Skeletal muscle tissue (tissue), 4 donors: ENCODE data around the gene ELMO1. TPM values are rescaled to one million over a fixed set of nuclear protein-coding genes. Genes with fewer than 3 reads are reported as not detected.

Experiments
- H3K27ac ChIP-seq: one replicate; pipeline ENCODE4 v1.7.0; 2013; ENCODE audit warnings: mild to moderate bottlenecking, low read depth, low read length, inconsistent platforms
- H3K27me3 ChIP-seq, 3 donors: one replicate each; pipeline ENCODE4 v1.7.0; 2013; ENCODE audit warnings: low read length in 3 of 3; ENCODE audit not compliant: control insufficient read depth in 3 of 3, insufficient read depth in 3 of 3
- H3K36me3 ChIP-seq, 3 donors: one replicate each; pipeline ENCODE4 v1.7.0; 2013; ENCODE audit warnings: low read length in 3 of 3; ENCODE audit not compliant: control insufficient read depth in 3 of 3, insufficient read depth in 3 of 3
- H3K4me1 ChIP-seq, 3 donors: one replicate each; pipeline ENCODE4 v1.7.0; 2013; ENCODE audit warnings: low read length in 3 of 3, mild to moderate bottlenecking in 3 of 3; ENCODE audit not compliant: control insufficient read depth in 3 of 3, insufficient read depth in 3 of 3
- H3K4me3 ChIP-seq, 3 donors: one replicate each; pipeline ENCODE4 v1.7.0; 2013; ENCODE audit warnings: low read length in 3 of 3
- H3K9ac ChIP-seq, 3 donors: one replicate each; pipeline ENCODE4 v1.7.0; 2013; ENCODE audit warnings: low read length in 3 of 3, mild to moderate bottlenecking in 3 of 3, moderate library complexity in 2 of 3, low read depth in 1 of 3
- H3K9me3 ChIP-seq, 3 donors: one replicate each; pipeline ENCODE4 v1.7.0; 2013; ENCODE audit warnings: low read length in 3 of 3; ENCODE audit not compliant: control insufficient read depth in 3 of 3
- total RNA-seq: library from RNA; depleted of rRNA; stranded (reverse); fragments of >200 nt; gene quantifications from one replicate; pipeline ENCODE4 v1.2.3, GENCODE V29; 2014
- donor health status: Osteomylitis.

Gene ELMO1
- total RNA-seq, 1 donor from 2014 or later: 52.7 TPM

- Histone ChIP-seq H3K27me3 (no peaks in the 10 kb centered on the region), H3K9ac (no peak overlapping the region), H3K4me3 (no peak overlapping the region), H3K9me3 (no peaks in the 10 kb centered on the region), H3K36me3 (no peaks in the 10 kb centered on the region), H3K4me1 (no peaks in the 10 kb centered on the region), H3K27ac (no peak overlapping the region)
Measured at GRCh38 chr7:36916116-36916515, 532.5 kb downstream of the ELMO1 start.

GRCh38 chr7:36911788-36912187, 536.9 kb downstream of the ELMO1 start:
- Histone ChIP-seq H3K27ac (no peak overlapping the region), H3K4me3 (no peak overlapping the region), H3K4me1 (no peaks in the 10 kb centered on the region), H3K27me3 (no peaks in the 10 kb centered on the region), H3K36me3 (no peaks in the 10 kb centered on the region), H3K9ac (no peak overlapping the region), H3K9me3 (no peaks in the 10 kb centered on the region)

GRCh38 chr7:36910859-36911258, 537.8 kb downstream of the ELMO1 start:
- no peaks in the 10 kb centered on the region for H3K9me3 ChIP-seq
- no peak overlapping the region for H3K4me3 ChIP-seq
- no peaks in the 10 kb centered on the region for H3K4me1 ChIP-seq
- no peak overlapping the region for H3K9ac ChIP-seq
- H3K27me3 ChIP-seq: no peaks in the 10 kb centered on the region
- H3K36me3 ChIP-seq: no peaks in the 10 kb centered on the region
- H3K27ac ChIP-seq: no peak overlapping the region

- Histone ChIP-seq H3K9me3 (no peaks in the 10 kb centered on the region), H3K36me3 (no peaks in the 10 kb centered on the region), H3K27me3 (no peaks in the 10 kb centered on the region), H3K4me1 (no peaks in the 10 kb centered on the region), H3K9ac (no peak overlapping the region), H3K4me3 (no peak overlapping the region), H3K27ac (no peak overlapping the region)
Measured at GRCh38 chr7:36910401-36910800, 538.3 kb downstream of the ELMO1 start.

GRCh38 chr7:36906956-36907635, 541.6 kb downstream of the ELMO1 start:
- no peak overlapping the region for H3K4me3 ChIP-seq
- H3K27me3 ChIP-seq: no peaks in the 10 kb centered on the region
- H3K4me1 ChIP-seq: peaks cover 0 to 5% (median 3%) of the 10 kb centered on the region in 3 donors
- H3K27ac ChIP-seq: no peak overlapping the region
- H3K36me3 ChIP-seq: peaks cover 0 to 3% (median 0%) of the 10 kb centered on the region in 3 donors
- H3K9me3 ChIP-seq: no peaks in the 10 kb centered on the region
- H3K9ac ChIP-seq: no peak overlapping the region

- Histone ChIP-seq H3K9ac (no peak overlapping the region), H3K4me1 (peaks cover 0 to 5% (median 3%) of the 10 kb centered on the region in 3 donors), H3K27ac (no peak overlapping the region), H3K4me3 (no peak overlapping the region), H3K27me3 (no peaks in the 10 kb centered on the region), H3K9me3 (no peaks in the 10 kb centered on the region), H3K36me3 (peaks cover 0 to 3% (median 0%) of the 10 kb centered on the region in 3 donors)
Measured at GRCh38 chr7:36906448-36906847, 542.2 kb downstream of the ELMO1 start.

GRCh38 chr7:36905841-36906240, 542.8 kb downstream of the ELMO1 start:
- Histone ChIP-seq H3K36me3 (peaks cover 0 to 3% (median 0%) of the 10 kb centered on the region in 3 donors), H3K27ac (no peak overlapping the region), H3K4me1 (peaks cover 0 to 5% (median 3%) of the 10 kb centered on the region in 3 donors), H3K9ac (no peak overlapping the region), H3K27me3 (no peaks in the 10 kb centered on the region), H3K4me3 (no peak overlapping the region), H3K9me3 (no peaks in the 10 kb centered on the region)

GRCh38 chr7:36904802-36905201, 543.9 kb downstream of the ELMO1 start:
- Histone ChIP-seq H3K36me3 (peaks cover 0 to 3% (median 0%) of the 10 kb centered on the region in 3 donors), H3K27ac (no peak overlapping the region), H3K9me3 (no peaks in the 10 kb centered on the region), H3K9ac (no peak overlapping the region), H3K4me3 (no peak overlapping the region), H3K4me1 (peaks cover 0 to 5% (median 3%) of the 10 kb centered on the region in 3 donors), H3K27me3 (no peaks in the 10 kb centered on the region)

- no peak overlapping the region for H3K9ac ChIP-seq
- no peak overlapping the region for H3K4me3 ChIP-seq
- H3K27me3 ChIP-seq: no peaks in the 10 kb centered on the region
- peaks cover 0 to 5% (median 3%) of the 10 kb centered on the region in 3 donors for H3K4me1 ChIP-seq
- no peak overlapping the region for H3K27ac ChIP-seq
- H3K9me3 ChIP-seq: no peaks in the 10 kb centered on the region
- peaks cover 0 to 3% (median 0%) of the 10 kb centered on the region in 3 donors for H3K36me3 ChIP-seq
Measured at GRCh38 chr7:36904101-36904500, 544.6 kb downstream of the ELMO1 start.

GRCh38 chr7:36900988-36901710, 547.5 kb downstream of the ELMO1 start:
- no peaks in the 10 kb centered on the region for H3K27me3 ChIP-seq
- peaks cover 0 to 3% (median 0%) of the 10 kb centered on the region in 3 donors for H3K36me3 ChIP-seq
- H3K9me3 ChIP-seq: no peaks in the 10 kb centered on the region
- no peak overlapping the region for H3K9ac ChIP-seq
- H3K4me1 ChIP-seq: peaks cover 0 to 5% (median 3%) of the 10 kb centered on the region in 3 donors
- no peak overlapping the region for H3K4me3 ChIP-seq
- no peak overlapping the region for H3K27ac ChIP-seq
